OCI-LY3 (cell line): Measurements from ENCODE around the gene ELOB.

ENCODE experiments used
- H2AFZ ChIP-seq: fragments of 200-600, 300-600 bp; shearing (Covaris generic); 2 replicates; pipeline ENCODE4 v1.6.0; 2014; ENCODE audit warnings: antibody characterized with exemption, low read depth, low read length
- H3K27ac ChIP-seq: fragments of 200-600, 300-600 bp; sonication (generic); 2 replicates; pipeline ENCODE4 v1.5.1; 2014; ENCODE audit warnings: mild to moderate bottlenecking, low read length, moderate library complexity, mixed read lengths
- H3K27me3 ChIP-seq: fragments of 200-600, 300-600 bp; sonication (generic); 2 replicates; pipeline ENCODE4 v1.6.1; 2014; ENCODE audit warnings: low read depth, low read length, mixed read lengths
- H3K36me3 ChIP-seq: fragments of 200-600, 300-600 bp; sonication (generic); replicated peaks from 2 replicates; pipeline ENCODE3; 2014; ENCODE audit warnings: low read depth, low read length, mixed read lengths
- H3K4me1 ChIP-seq: fragments of 300-600, 200-600 bp; sonication (generic); 2 replicates; pipeline ENCODE4 v1.6.1; 2014; ENCODE audit warnings: low read length, mixed read lengths
- H3K4me2 ChIP-seq: fragments of 200-600, 300-600 bp; sonication (generic); 2 replicates; pipeline ENCODE4 v1.6.1; 2014; ENCODE audit warnings: low read length, mixed read lengths
- H3K4me3 ChIP-seq: fragments of 300-600, 200-600 bp; sonication (generic); 2 replicates; pipeline ENCODE4 v1.5.1; 2014; ENCODE audit warnings: antibody characterized with exemption, mild to moderate bottlenecking, low read length, moderate library complexity
- H3K79me2 ChIP-seq: fragments of 300-600, 200-600 bp; shearing (Covaris generic); 2 replicates; pipeline ENCODE4 v1.6.1; 2014; ENCODE audit warnings: mild to moderate bottlenecking, low read length, mixed read lengths
- H3K9ac ChIP-seq: fragments of 300-600, 200-600 bp; shearing (Covaris generic); 2 replicates; pipeline ENCODE4 v1.6.0; 2014; ENCODE audit warnings: mild to moderate bottlenecking, low read length, moderate library complexity
- H3K9me3 ChIP-seq: fragments of 200-600, 300-600 bp; shearing (Covaris generic); 2 replicates; pipeline ENCODE4 v1.6.1; 2014; ENCODE audit warnings: low read length, mixed read lengths; ENCODE audit not compliant: insufficient read depth
- H4K20me1 ChIP-seq: fragments of 200-600, 300-600 bp; sonication (generic); 2 replicates; pipeline ENCODE4 v1.6.1; 2016; ENCODE audit warnings: low read length, mixed read lengths; ENCODE audit not compliant: insufficient read depth
- CTCF ChIP-seq: fragments of 200-600, 300-600 bp; sonication (generic); IDR thresholded peaks from 2 replicates; pipeline ENCODE4 v1.5.1; 2014; ENCODE audit warnings: antibody characterized with exemption, low read length, low read depth
- EZH2phosphoT487 ChIP-seq: fragments of 200-600 bp; shearing (Covaris generic); IDR thresholded peaks from 2 replicates; pipeline ENCODE4 v1.6.1; 2018; ENCODE audit warnings: antibody characterized with exemption, mixed run types, low read depth

Gene ELOB

DNA sequence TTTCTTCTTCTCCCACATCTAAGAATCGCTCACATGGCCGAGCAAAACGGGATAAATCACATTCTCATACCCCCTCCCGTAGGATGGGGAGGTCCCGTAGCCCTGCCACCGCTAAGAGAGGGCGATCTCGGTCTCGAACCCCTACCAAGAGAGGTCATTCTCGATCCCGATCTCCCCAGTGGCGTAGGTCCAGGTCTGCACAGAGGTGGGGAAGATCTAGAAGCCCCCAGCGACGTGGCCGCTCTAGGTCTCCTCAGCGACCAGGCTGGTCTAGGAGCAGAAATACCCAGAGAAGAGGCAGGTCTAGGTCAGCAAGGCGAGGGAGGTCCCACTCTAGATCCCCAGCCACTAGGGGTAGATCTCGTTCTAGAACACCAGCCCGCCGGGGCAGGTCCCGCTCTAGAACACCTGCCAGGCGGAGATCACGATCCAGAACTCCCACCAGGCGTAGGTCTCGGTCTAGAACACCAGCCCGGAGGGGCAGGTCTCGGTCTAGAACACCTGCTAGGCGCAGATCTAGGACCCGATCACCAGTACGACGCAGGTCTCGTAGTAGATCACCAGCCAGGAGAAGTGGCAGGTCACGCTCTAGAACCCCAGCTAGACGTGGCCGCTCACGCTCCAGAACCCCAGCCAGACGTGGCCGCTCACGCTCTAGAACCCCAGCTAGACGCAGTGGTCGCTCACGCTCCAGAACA is 15.0 kb downstream of the ELOB start:
- Histone ChIP-seq H3K9me3 (no peaks in the 10 kb centered on the region), H4K20me1 (peaks cover 90% of the 10 kb centered on the region)

GRCh38 chr16:2761472-2761871 is 15.6 kb downstream of the ELOB start:
- TF ChIP-seq CTCF (no peak), EZH2phosphoT487 (no peak)
- H3K36me3 ChIP-seq, result peaks cover 91% of the 10 kb centered on the region
- no peaks in the 10 kb centered on the region for H3K27me3 ChIP-seq
- peaks cover 100% of the 10 kb centered on the region for H3K79me2 ChIP-seq
- H4K20me1 ChIP-seq, result peaks cover 90% of the 10 kb centered on the region
- H3K9me3 ChIP-seq, result no peaks in the 10 kb centered on the region
- no peak overlapping the region for H3K9ac ChIP-seq
- peaks cover 2% of the 10 kb centered on the region; the same call in 1 of the 2 replicates for H3K4me1 ChIP-seq
- H3K4me3 ChIP-seq, result no peak overlapping the region
- H3K4me2 ChIP-seq, result no peak overlapping the region
- H2AFZ ChIP-seq, result no peak overlapping the region
- H3K27ac ChIP-seq, result no peak overlapping the region

More for the DNA sequence above, 15.0 kb downstream of the ELOB start:
- Histone ChIP-seq H3K4me3 (no peak overlapping the region), H3K9ac (no peak overlapping the region), H3K27me3 (no peaks in the 10 kb centered on the region), H3K36me3 (peaks cover 93% of the 10 kb centered on the region), H3K27ac (no peak overlapping the region), H3K4me1 (no peaks in the 10 kb centered on the region), H2AFZ (no peak overlapping the region), H3K4me2 (no peak overlapping the region), H3K79me2 (peaks cover 100% of the 10 kb centered on the region)
- TF ChIP-seq CTCF (no peak), EZH2phosphoT487 (no peak)

DNA sequence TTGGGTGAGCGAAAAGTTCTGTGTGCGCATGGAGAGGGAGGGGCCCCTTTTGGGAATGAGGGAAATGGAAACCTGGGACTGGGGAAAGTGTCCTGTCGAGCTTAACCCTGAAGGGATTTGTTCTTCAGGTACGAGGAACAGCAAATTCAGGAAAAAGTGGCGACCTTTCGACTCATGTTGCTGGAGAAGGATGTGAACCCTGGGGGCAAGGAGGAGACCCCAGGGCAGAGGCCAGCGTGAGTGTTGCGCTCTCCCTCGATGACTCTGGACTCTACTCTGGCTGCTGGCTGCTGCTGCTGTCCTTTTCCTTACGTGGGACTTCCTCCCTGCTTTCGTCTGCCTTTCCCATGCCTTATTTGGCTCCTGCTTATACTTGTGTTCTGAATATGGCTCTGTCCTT is 19.7 kb downstream of the ELOB start:
- Histone ChIP-seq H3K79me2 (peaks cover 99% of the 10 kb centered on the region), H3K4me3 (no peak overlapping the region), H3K27ac (no peak overlapping the region), H3K36me3 (peaks cover 88% of the 10 kb centered on the region), H3K9me3 (no peaks in the 10 kb centered on the region), H4K20me1 (peaks cover 87% of the 10 kb centered on the region), H2AFZ (no peak overlapping the region), H3K4me2 (no peak overlapping the region), H3K27me3 (no peaks in the 10 kb centered on the region), H3K9ac (no peak overlapping the region), H3K4me1 (peaks cover 28% of the 10 kb centered on the region)
- TF ChIP-seq EZH2phosphoT487 (no peak), CTCF (no peak)

GRCh38 chr16:2756288-2757015 is 20.6 kb downstream of the ELOB start:
- H2AFZ ChIP-seq, result no peak overlapping the region
- H3K9me3 ChIP-seq, result no peaks in the 10 kb centered on the region
- no peak overlapping the region for H3K9ac ChIP-seq
- H3K4me3 ChIP-seq, result no peak overlapping the region
- peaks cover 28% of the 10 kb centered on the region for H3K4me1 ChIP-seq
- H3K4me2 ChIP-seq, result no peak overlapping the region
- no peaks in the 10 kb centered on the region for H3K27me3 ChIP-seq
- H3K27ac ChIP-seq, result no peak overlapping the region
- H3K79me2 ChIP-seq, result peaks cover 92% of the 10 kb centered on the region
- H4K20me1 ChIP-seq, result peaks cover 78% of the 10 kb centered on the region
- peaks cover 79% of the 10 kb centered on the region for H3K36me3 ChIP-seq
- no peak for TF ChIP-seq EZH2phosphoT487
- no peak for TF ChIP-seq CTCF
